DND-41 (cell line): ENCODE measurements around the gene SMARCAL1.

Experiments used
- ATAC-seq: fragments of 200-7000 bp; cut with Tn5 transposase; 3 replicates; pipeline ENCODE4 v1.9.1; 2021; ENCODE audit warnings: low read depth; ENCODE audit not compliant: insufficient read depth
- DNase-seq: peaks from one replicate; pipeline ENCODE4 v3.0.0-alpha.2; 2020
- H2AFZ ChIP-seq: 2 replicates; pipeline ENCODE4 v1.6.0; 2012; ENCODE audit warnings: low read depth, low read length
- H3K27ac ChIP-seq: 2 replicates; pipeline ENCODE4 v1.5.1; 2012; ENCODE audit warnings: low read length, inconsistent platforms
- H3K27me3 ChIP-seq: fragments of 200-600 bp; sonication (generic); 2 replicates; pipeline ENCODE4 v1.6.0; 2012; ENCODE audit warnings: low read length, mild to moderate bottlenecking, inconsistent platforms; ENCODE audit not compliant: insufficient read depth, poor library complexity
- H3K36me3 ChIP-seq: 2 replicates; pipeline ENCODE4 v1.5.1; 2012; ENCODE audit warnings: low read length, inconsistent platforms; ENCODE audit not compliant: insufficient read depth
- H3K4me1 ChIP-seq: 2 replicates; pipeline ENCODE4 v1.5.1; 2012; ENCODE audit warnings: mild to moderate bottlenecking, low read length; ENCODE audit not compliant: insufficient read depth
- H3K4me2 ChIP-seq: 2 replicates; pipeline ENCODE4 v1.6.0; 2012; ENCODE audit warnings: mild to moderate bottlenecking, moderate library complexity, low read length, inconsistent platforms; ENCODE audit not compliant: insufficient read depth
- H3K4me3 ChIP-seq, 2 experiments: fragments of 200-600 bp in 1 of 2; shearing (Covaris generic) in 1 of 2; 2 replicates each; pipeline ENCODE4 v1.5.1; 2012 to 2016; ENCODE audit warnings: inconsistent platforms in 2 of 2, low read length in 2 of 2, mild to moderate bottlenecking in 2 of 2, low read depth in 1 of 2, moderate library complexity in 1 of 2
- H3K79me2 ChIP-seq: 2 replicates; pipeline ENCODE4 v1.6.0; 2012; ENCODE audit warnings: low read length, inconsistent platforms; ENCODE audit not compliant: insufficient read depth
- H3K9ac ChIP-seq: 2 replicates; pipeline ENCODE4 v1.6.0; 2012; ENCODE audit warnings: low read depth, mild to moderate bottlenecking, inconsistent platforms, low read length, moderate library complexity
- H3K9me3 ChIP-seq: 2 replicates; pipeline ENCODE4 v1.5.1; 2012; ENCODE audit warnings: low read length, moderate library complexity, mild to moderate bottlenecking, inconsistent platforms; ENCODE audit not compliant: insufficient read depth, severe bottlenecking
- H4K20me1 ChIP-seq: 2 replicates; pipeline ENCODE4 v1.6.0; 2012; ENCODE audit warnings: low read length; ENCODE audit not compliant: insufficient read depth
- CTCF ChIP-seq: IDR thresholded peaks from 2 replicates; pipeline ENCODE4 v1.5.1; 2012; ENCODE audit warnings: borderline replicate concordance, low read length, moderate library complexity, mild to moderate bottlenecking; ENCODE audit not compliant: poor library complexity, severe bottlenecking; ENCODE audit errors: extremely low read depth
- EZH2 ChIP-seq: IDR thresholded peaks from 3 replicates; pipeline ENCODE4 v1.6.1; 2012; ENCODE audit warnings: borderline replicate concordance, low read depth, mild to moderate bottlenecking, moderate library complexity, low read length, inconsistent platforms; ENCODE audit not compliant: severe bottlenecking

The SMARCAL1 gene

GRCh38 chr2:216446343-216446742 is 34.1 kb downstream of the SMARCAL1 start:
- no peak overlapping the region for H3K9ac ChIP-seq

GRCh38 chr2:216447293-216447692 is 35.0 kb downstream of the SMARCAL1 start:
- ATAC-seq (no peak), DNase-seq (no peak)
- no peak for TF ChIP-seq EZH2
- TF ChIP-seq CTCF = no peak

More at GRCh38 chr2:216446343-216446742, 34.1 kb downstream of the SMARCAL1 start:
- H4K20me1 ChIP-seq = no peaks in the 10 kb centered on the region
- H3K4me1 ChIP-seq = no peaks in the 10 kb centered on the region
- H3K9me3 ChIP-seq = no peaks in the 10 kb centered on the region
- peaks cover 68% of the 10 kb centered on the region for H3K36me3 ChIP-seq
- H3K4me3 ChIP-seq = no peak overlapping the region
- DNase-seq (no peak), ATAC-seq (no peak)
- TF ChIP-seq EZH2 (no peak), CTCF (no peak)
- no peaks in the 10 kb centered on the region for H3K27me3 ChIP-seq
- no peaks in the 10 kb centered on the region for H3K79me2 ChIP-seq
- no peak overlapping the region for H3K27ac ChIP-seq
- H2AFZ ChIP-seq = no peak overlapping the region
- no peak overlapping the region for H3K4me2 ChIP-seq

GRCh38 chr2:216448829-216449228 is 36.5 kb downstream of the SMARCAL1 start:
- H3K27ac ChIP-seq = no peak overlapping the region
- DNase-seq (no peak), ATAC-seq (no peak)
- no peaks in the 10 kb centered on the region for H3K79me2 ChIP-seq
- no peaks in the 10 kb centered on the region for H3K4me1 ChIP-seq
- peaks cover 88% of the 10 kb centered on the region for H3K36me3 ChIP-seq
- no peak for TF ChIP-seq EZH2
- H3K4me3 ChIP-seq = no peak overlapping the region
- H3K27me3 ChIP-seq = no peaks in the 10 kb centered on the region
- H3K9ac ChIP-seq = no peak overlapping the region
- H4K20me1 ChIP-seq = no peaks in the 10 kb centered on the region
- H3K4me2 ChIP-seq = no peak overlapping the region
- no peaks in the 10 kb centered on the region for H3K9me3 ChIP-seq
- no peak overlapping the region for H2AFZ ChIP-seq

More at GRCh38 chr2:216447293-216447692, 35.0 kb downstream of the SMARCAL1 start:
- Histone ChIP-seq H3K4me2 (no peak overlapping the region), H3K4me3 (no peak overlapping the region), H3K4me1 (no peaks in the 10 kb centered on the region), H3K36me3 (peaks cover 77% of the 10 kb centered on the region), H3K27ac (no peak overlapping the region), H4K20me1 (no peaks in the 10 kb centered on the region), H3K79me2 (no peaks in the 10 kb centered on the region), H2AFZ (no peak overlapping the region), H3K9me3 (no peaks in the 10 kb centered on the region), H3K27me3 (no peaks in the 10 kb centered on the region), H3K9ac (no peak overlapping the region)

- Histone ChIP-seq H3K4me3 (no peak overlapping the region), H3K27me3 (no peaks in the 10 kb centered on the region), H3K9ac (no peak overlapping the region), H3K9me3 (no peaks in the 10 kb centered on the region), H3K36me3 (peaks cover 91% of the 10 kb centered on the region), H3K27ac (no peak overlapping the region), H3K79me2 (no peaks in the 10 kb centered on the region), H3K4me1 (no peaks in the 10 kb centered on the region), H4K20me1 (no peaks in the 10 kb centered on the region), H2AFZ (no peak overlapping the region), H3K4me2 (no peak overlapping the region)
- TF ChIP-seq CTCF (no peak), EZH2 (no peak)
- ATAC-seq (no peak), DNase-seq (no peak)
These were observed 38.1 kb downstream of the SMARCAL1 start for GRCh38 chr2:216450346-216450745.
